GM18498 (cell line): ENCODE results near the gene HOXB4.

Source experiments
- ATAC-seq: cut with Tn5 transposase; IDR thresholded peaks from one replicate; pipeline ENCODE4 v1.9.1; 2021; ENCODE audit warnings: mild to moderate bottlenecking, moderate library complexity; ENCODE audit not compliant: unreplicated experiment

HOXB4 gene

DNA sequence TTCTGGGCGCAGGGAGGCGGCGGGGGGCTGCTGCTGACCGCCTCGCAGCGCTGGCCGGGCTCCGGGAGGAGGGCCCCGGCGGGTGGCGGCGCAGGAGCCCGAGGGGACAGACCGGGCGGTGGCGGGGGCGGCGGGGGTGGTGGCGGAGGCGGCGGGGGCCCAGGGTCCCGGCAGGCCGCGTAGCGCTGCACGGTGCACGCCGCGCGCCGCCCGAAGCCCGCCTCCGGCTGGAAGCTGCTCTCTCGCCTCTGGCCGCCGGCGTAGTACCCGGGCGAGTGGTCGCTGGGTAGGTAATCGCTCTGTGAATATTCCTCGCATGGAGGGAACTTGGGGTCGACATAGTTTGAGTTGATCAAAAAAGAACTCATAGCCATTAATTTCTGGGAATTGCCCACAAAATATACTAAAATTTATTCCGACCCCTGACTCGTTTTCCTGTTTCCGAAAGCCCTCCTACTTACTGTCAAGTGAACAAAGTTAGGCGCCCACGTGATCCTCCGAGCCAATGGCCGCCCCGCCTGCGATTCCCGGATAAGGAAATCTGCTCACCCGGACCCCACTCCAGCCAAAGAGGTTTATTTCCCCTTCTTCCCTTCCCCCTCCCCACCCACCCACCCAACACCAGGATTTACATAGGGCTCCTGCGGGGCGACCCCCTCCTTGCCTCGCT is at the start of gene HOXB4:
HOXB4 (minus strand) TSS at position 405 of the 670 bp plus-strand sequence; CDS start at position 374, 31 bp downstream.
- peak; percentile 57 for ATAC-seq

DNA sequence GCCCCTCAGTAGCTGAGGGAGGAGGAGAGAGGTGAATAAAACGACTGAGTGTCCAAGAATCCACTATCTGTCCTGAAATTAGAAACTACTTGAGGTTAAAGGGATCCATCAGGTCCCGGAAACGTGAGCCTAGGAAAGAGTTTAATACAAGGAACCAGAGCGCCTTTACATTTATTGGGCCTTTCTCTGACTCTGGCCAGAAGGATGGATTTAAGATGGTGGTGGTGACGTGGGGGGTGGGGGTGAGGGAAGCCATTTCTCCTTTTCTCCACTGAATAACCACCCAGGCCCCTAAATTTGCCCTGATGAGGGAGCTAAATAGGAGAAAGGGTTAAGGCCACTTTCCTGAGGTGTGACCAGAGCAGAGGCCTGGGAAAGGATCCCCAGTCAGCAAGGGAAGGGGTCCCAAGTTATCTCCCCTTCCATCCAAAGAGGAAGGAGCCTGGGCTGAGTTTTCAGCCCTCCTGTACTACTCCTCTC is 49.0 kb upstream of the HOXB4 start:
- ATAC-seq = no peak

DNA sequence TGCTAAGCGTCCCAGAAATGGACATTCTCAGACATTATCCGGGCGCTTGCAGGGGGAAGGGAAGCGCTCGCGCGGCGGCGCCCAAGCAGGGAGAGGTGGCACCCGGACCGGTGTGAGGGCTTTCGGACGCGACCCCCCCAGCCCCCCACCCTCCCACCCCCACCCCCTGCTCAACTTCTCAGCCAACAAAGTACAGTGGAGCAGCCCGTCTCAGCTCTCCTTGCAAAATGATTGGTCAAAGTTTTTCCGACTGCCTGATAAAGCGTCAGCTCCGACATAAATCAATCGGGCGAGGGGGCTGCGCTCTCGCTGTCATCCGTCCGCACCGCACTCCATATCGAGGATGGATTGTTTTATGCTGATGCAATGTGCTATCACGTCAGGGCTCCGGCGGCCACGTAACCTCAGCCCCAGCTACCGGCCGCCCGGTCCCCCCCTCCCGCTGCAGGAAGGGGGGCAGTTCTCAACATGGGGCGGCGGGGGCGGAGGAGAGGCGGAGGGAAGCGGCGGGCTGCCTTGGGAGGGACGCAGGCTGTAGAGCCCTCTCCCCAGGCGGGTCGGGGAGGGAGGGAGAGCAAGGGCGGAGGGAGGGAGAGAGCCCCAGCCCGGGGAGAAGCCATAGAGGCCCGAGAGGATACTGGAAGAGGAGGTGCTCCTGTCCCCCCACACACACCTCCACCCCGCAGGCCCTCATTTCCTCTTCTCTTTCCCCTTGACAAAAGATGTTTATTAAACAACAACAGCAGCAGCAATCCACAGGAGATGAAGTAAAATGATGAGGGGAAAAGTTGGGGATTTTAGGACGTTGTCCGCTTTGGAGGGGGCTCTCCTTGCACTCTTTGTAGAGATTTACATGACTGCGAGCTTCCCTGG is 48.3 kb upstream of the HOXB4 start, which contains the start of gene HOXB9:
HOXB9 (minus strand) TSS at position 114 of the 873 bp plus-strand sequence; CDS start at position 25, 89 bp downstream.
- no peak for ATAC-seq

DNA sequence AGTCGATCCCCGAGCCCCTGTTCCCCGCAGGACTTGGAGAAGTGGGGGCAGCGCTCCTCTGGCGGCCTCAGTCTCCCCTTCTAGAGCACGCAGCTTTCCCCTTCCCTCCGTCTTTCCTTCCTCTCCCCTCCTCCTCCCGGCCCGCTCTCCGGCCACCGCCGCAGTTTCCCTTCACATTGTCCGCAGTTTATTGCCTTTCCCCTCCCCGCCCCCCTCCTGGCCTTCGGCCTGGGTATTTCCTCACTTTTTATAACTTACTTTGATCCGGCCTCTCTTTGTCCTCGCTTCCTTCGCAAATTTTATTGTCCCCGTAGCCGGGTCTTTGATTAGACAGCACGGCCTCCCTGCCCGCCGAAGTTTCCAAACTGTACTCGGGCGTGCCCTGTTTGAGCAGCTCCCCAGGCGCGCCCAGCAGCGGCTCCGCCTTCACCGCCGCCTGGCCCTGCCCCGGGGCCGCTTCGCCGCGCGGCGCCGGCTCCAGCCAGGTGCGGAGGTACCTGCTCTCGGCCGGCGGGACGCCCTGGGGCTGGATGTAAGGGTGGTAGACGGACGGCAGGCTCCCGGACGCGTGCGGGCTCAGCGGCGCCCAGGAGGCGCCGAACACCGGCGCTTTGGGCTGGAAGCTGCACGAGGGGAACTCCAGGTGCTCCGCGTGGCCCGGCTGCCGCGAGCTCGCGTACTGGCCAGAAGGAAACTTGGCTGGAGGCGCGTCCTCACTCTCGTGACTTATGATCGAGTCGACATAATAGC is 47.5 kb upstream of the HOXB4 start:
- no peak for ATAC-seq

DNA sequence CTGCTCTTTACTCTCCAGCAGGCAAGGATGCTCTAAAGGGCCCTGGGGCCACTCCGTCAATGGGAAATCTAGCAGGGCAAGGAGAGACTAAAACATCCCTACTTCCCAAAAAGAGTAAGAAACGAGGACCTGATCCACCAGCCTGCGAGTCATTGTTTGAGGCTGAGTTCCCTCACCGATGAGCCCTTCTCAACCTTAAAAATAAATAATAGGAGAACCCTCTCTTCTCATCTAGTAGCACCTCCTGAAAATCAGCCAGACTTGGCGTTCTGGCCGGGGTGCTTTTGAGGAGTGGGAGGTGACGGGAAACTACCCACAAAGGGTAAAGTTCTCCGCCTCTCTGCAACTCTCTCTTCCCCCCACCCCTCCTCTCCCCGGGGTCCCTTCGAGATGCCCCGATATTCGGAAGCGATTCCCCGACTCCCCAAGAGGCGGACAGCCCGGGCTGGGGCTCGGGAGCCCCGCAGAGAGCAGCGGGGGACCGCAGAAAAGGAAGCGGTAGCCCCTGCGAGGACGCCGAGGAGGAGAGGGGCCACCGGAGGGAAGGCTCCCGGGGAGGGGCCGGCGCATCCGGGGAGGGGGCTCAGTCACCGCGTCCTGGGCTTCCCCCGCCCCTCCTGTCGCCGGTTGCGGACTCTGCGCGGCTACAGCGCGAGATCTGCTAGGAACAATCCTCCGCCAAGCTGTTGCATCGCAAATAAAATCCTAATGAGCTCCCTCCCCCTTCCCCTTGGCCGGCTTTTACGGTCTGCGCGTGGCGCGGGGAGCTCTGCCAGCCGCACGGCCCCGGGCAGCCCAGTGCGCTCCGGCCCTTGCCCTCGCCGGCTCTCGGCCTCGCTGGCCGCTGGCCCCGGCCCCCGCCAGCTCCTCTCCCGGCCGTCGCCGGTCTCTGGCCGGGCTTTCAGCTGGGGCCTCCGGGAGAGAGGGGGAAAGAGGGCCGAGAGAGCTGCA is 46.7 kb upstream of the HOXB4 start:
- no peak for ATAC-seq

DNA sequence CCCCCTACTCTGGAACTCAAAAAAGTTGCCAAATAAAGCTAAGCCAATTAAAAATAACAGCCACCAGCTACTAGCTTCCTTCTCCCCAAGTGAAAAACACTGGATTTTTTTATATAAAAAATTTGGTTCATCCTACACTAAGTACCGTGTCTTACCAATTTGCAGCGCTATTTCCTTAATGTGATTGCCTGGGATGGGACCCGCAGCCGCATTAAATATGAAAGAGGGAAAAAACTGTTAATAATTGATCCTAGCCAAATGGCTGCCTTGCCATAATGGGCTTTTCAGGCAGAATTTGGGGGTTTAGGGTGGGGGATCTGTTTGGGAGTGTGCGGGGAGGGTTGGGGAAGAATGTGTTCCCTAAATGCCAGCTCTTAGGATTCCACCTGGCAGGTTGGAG is 46.0 kb upstream of the HOXB4 start:
- ATAC-seq = no peak

DNA sequence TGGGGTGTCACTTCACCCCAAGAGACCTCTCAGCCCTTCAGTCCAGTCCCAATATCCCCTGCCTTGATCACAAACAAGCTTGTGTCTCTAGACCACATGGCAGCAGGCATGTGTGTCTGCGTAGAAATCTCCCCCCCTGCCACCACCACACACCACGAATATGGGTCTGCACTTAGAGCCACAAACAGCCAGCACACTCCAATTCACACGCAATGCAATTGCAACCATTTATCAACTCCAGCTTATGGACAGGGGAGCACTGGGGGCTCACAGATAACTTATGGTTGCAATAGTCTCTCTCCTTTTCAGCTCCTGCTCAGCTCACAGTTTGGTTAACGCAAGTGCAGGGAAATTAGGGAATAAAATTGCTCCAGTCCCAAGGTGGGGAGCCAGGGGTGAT is 45.4 kb upstream of the HOXB4 start:
- no peak for ATAC-seq

DNA sequence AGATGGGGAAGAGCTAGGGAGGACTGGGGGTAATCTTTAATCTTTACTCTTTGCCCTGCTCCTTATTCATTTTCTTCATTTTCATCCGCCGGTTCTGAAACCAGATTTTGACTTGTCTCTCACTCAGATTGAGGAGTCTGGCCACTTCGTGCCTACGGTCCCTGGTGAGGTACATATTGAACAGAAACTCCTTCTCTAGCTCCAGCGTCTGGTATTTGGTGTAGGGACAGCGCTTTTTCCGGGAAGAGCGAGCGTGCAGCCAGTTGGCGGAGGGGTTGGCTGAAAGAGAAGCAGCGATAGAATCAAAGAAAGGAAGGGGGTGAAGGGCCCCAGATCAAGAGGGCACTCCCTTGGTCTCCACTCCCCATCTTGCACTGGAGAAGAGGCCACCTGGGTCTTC is 44.7 kb upstream of the HOXB4 start:
- no peak for ATAC-seq

DNA sequence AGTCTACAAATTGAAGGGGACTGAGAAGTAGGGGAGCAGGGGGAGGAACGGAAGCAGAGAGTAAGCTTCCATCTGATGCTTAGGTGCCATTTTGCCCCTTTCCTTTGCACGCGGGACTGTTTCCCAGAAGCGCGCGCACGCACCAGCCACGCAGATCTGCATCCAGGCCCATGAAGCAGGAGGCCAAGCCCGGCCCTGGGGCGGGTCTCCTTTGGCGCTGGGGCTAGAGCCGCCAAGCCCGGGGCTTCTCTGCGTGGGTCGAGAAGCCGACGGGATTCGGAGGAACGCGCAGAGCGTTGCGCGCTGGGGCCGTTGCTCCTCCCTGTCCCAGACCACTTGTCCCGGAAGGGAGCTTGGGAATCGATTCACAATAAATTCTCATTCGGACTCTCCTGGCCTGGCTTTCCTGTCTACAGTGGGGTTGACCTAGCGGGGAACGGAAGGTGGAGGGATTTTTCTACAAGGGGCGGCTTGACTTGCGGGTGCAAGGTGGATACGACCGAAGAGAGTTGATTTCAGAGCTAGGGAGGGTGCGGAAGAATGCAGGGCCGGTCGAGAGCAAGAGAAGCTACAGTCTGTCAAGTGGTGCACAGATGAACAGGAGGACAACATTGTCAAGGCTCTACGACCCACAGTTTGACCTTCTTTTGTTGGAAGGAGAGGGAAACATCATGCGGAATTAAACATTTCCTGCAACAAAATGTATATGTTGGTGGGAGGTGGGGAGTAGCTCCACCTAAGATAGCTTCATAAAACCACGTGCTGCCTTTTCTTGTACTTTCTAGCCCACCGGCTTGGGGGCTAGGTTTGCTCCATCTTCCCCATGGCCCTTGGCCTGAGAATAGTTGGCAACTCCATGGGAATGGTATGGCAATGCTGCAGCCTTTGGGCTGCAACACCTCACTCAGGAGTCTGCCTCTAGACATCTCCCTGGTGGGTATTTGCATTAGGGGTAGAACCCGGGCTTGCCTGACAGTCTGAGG is 43.6 kb upstream of the HOXB4 start:
- no peak for ATAC-seq

DNA sequence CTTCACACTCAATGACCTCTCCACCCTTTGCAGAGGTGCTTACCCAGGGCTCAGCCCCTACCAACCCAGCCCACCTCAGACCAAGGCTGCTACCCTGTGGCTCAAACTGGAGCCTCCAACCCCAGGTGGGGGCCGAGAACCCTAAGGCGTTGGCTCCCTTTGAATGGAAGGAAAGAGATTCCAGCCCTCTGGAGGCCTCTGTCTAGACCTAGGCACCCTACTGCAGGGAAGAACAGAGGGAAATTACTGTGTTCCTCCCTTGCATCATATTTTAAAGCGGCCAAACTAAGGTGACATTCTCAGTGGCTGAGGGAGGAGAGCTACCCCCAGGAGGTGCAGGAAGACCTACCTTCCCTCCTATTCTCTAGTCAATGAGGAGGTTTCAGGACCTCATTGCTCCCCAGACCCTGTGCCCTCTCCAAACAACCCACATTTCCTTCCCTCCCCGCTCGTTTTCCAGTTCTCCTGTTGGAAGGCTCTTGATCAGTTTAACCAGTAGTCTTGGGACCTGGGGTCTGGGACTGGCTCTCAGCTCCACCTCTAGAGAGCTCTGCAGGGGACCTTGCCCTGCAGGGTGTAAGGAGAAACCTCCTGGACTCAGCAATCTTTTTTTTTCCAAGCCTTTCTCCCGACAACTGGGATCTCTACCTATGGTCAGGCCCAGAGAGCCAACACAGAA is 42.5 kb upstream of the HOXB4 start:
- ATAC-seq = no peak

DNA sequence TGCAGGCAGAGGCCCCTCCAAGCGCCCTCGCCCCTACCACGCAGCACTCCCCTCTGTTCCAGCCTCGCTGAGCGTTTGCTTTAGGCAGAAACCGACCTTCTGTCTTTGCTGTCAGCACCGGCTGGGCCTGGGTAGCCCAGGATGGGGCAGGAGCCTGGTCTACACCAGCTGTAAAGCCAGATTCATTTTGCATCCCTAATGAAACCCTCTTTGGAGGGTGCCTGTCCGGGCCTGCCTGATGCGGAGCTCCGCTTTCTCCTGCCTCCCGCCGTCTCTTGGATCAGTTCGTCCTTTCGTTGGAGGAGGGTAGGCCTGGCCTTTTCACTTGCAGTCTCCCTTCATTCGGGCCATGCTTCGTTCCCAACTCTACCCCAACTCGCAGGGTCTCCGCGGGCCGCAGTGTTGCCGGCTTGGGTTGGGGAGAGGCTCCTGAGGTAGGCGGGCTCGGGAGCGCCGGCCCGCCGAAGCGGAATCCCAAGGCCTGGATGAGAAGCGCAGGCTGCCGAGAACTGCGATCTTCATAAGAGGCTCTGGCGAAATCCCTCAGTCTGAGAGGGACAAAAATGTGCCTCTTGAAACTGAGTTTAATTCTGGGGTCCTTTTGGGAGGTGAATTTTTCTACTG is 41.8 kb upstream of the HOXB4 start:
- no peak for ATAC-seq

DNA sequence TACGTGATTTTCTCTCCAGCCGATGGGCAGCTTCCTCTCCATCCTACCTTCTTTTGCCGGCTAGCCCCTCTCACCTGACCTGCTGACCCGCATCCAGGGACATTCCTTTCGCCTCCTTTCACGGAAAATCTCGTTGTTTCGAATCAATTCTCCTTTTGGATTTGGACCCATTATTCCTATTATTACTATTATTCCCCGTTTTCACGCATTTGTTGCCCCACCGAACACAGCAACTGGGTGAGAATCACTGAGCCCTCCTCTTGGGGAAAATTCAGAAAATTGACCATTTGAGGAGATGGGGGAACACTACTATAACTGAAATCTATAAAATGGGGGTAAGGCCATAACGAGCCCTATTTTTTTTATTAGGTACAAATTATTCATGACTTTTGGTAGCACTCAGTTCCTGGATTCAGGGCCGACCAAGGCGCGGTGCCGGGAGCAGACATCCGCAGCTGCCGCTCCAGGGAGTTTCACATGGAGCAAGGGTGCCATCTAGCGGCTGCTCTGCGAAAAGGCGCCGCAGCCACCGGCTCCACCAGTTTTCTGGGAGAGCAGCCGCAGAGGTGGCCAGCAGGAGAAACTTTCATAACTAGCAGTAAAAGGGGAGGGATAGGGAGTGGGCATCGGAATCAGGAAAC is 40.2 kb upstream of the HOXB4 start:
- no peak for ATAC-seq

DNA sequence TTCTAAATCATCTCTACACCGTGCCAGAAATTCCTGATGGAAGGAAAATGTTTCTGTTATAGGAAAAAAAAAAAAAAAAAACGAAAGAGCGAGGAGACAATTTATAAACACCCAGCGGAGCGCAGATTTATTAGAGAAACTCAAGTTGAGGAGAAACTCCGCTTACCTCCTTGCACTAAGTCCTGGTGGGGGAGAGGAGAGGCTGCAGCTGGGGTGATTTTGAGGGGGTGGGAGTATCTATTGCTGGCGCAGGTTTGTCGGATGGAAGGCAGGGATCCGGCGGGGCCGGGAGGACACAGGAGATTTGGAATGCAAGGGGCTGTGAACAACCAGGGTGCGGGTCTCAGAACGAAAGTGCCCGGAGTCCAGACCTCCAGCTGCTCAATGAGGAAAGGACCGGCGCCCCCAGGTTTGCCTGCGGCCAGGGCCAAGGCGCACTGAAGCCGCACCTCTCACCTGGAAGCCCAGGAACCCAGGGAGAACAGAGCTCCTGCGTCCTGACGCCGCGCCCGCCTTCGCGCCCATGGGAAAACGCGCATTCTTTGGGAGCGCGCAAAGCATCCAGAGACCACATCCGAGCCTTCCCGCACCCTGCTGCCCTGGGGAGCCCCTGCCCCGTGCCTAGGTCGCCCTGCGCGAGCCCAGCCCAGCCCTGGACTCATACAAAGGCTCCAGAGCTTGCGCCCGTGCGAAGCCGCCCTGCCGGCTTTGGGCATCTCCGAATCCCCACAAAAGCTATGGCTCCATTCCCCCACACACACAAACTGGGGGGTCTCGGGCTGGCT is 39.5 kb upstream of the HOXB4 start:
- ATAC-seq = no peak

DNA sequence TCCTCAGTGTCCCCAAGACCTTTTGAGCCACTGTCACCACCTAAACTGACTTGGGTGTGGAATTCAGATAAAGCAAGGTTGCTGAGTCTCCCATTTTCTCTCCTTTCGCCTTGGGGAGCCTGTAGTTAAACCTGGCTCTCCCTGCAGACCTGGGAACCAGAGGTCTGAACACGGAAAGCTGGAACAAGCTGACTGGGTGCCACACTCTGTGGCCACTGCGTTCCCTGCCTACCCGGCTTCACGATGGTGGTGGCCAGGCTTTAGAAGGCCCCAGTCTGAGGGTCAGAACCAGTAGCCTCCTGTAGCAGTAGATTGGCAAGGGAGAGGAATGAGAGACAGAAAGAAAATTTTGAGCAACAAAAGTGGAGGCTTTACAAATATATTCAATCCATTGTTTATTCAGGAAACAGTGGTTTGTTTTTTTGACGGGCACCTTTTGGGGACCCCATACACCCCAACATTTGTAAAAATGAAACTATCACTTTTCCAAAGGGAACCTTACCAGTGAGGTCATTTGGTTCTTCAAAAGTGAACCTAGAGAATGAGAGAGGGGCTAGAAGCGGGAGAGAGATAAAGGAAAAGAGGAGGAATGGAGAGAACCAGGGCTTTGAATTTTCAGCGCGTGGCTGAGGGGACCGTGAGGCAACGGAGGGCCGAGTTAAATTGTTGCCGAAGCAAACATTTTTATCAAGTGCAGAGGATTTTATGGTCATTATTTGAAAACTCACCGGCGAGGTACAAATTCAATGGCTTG is 38.7 kb upstream of the HOXB4 start:
- ATAC-seq = no peak

DNA sequence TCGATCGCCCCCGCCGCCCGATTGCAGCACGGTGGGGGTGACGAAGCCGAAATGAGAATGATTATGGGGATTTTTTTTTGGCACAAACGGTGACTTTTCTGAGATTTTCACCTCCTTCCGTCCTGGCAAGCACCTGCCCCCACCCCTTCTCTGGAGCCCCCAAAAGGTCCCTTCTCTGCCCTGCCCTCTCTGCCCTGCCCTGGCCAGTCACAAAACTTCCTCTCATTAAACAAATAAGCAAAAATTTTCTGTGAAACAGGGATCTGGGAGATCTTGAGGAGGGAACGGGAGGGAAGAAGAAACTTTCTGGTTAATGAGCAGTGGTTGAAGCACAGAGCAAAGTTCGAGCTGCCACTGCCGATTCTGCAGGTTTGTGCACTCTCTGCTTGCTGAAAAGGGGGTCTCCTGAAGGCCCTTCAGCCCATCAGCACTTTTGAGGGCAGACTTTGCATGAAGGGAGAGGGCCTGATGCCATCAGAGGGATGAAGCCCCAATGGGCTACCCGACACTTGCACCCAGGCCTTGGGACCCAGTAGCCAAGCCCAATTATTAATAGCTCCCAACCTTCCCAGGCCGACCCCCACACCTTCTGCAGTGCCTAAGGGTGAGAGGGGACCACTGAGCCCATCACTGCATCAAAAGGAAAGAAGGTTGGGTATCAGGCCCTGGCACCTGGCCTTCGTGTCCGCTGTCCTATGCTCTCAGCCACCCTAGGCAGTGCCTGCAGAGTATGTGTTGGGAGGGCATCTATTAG is 38.0 kb upstream of the HOXB4 start:
- ATAC-seq = no peak
